CD4-positive, alpha-beta T cell treated with Interleukin-15 for 4 hours (primary cell): ENCODE results near the gene GALNT7.
"Not testable (repeated sequence)": the region's sequence is repeated elsewhere in the genome, so short reads cannot be mapped to it uniquely, and the experiment has no call there.

Experiments used
- DNase-seq: peaks from one replicate; pipeline ENCODE4 v3.0.0-alpha.2; 2020; ENCODE audit warnings: low spot score

GALNT7 gene

GRCh38 chr4:173199553-173199952 lies 30.9 kb downstream of the GALNT7 start:
- DNase-seq = no peak

GRCh38 chr4:173200103-173200884 lies 31.7 kb downstream of the GALNT7 start:
- DNase-seq = no peak

- DNase-seq = no peak
These were observed 33.8 kb downstream of the GALNT7 start for GRCh38 chr4:173202395-173202794.

- DNase-seq = no peak
These were observed 37.0 kb downstream of the GALNT7 start for GRCh38 chr4:173205656-173206055.

- DNase-seq = no peak
These were observed 39.8 kb downstream of the GALNT7 start for GRCh38 chr4:173208420-173208819.

- no peak for DNase-seq
These were observed 42.6 kb downstream of the GALNT7 start for GRCh38 chr4:173211222-173211621.

- DNase-seq = no peak
These were observed 43.2 kb downstream of the GALNT7 start for GRCh38 chr4:173211838-173212237.

- DNase-seq = no peak
These were observed 43.8 kb downstream of the GALNT7 start for GRCh38 chr4:173212379-173212778.

- DNase-seq = no peak
These were observed 44.7 kb downstream of the GALNT7 start for GRCh38 chr4:173213296-173213695.

- no peak for DNase-seq
These were observed 45.6 kb downstream of the GALNT7 start for GRCh38 chr4:173214231-173214630.

- DNase-seq = no peak
These were observed 46.0 kb downstream of the GALNT7 start for GRCh38 chr4:173214661-173215060.

GRCh38 chr4:173217075-173217474 lies 48.5 kb downstream of the GALNT7 start:
- no peak for DNase-seq

- DNase-seq = no peak
These were observed 49.1 kb downstream of the GALNT7 start for GRCh38 chr4:173217727-173218126.

- no peak for DNase-seq
These were observed 50.0 kb downstream of the GALNT7 start for GRCh38 chr4:173218411-173219125.

- not testable (repeated sequence) for DNase-seq
These were observed 50.5 kb downstream of the GALNT7 start for GRCh38 chr4:173219126-173219437.

GRCh38 chr4:173223743-173224142 lies 55.1 kb downstream of the GALNT7 start:
- no peak for DNase-seq

- DNase-seq = no peak
These were observed 57.8 kb downstream of the GALNT7 start for GRCh38 chr4:173226401-173226888.

- no peak for DNase-seq
These were observed 59.1 kb downstream of the GALNT7 start for GRCh38 chr4:173227756-173228155.

GRCh38 chr4:173230062-173230461 lies 61.5 kb downstream of the GALNT7 start:
- no peak for DNase-seq

GRCh38 chr4:173231916-173232315 lies 63.3 kb downstream of the GALNT7 start:
- DNase-seq = no peak

GRCh38 chr4:173233857-173234256 lies 65.2 kb downstream of the GALNT7 start:
- DNase-seq = no peak

- DNase-seq = no peak
These were observed 66.4 kb downstream of the GALNT7 start for GRCh38 chr4:173235050-173235449.

- DNase-seq = no peak
These were observed 67.7 kb downstream of the GALNT7 start for GRCh38 chr4:173236301-173236700.

- no peak for DNase-seq
These were observed 68.5 kb downstream of the GALNT7 start for GRCh38 chr4:173237152-173237551.
